Panc1 (cell line): ENCODE measurements around the gene SLCO3A1. TPM values are rescaled to one million over a fixed set of nuclear protein-coding genes. Genes with fewer than 3 reads are reported as not detected.
A peak's percentile ranks its signal among the peaks of the same experiment; 100 is the strongest.
"Not testable (repeated sequence)": the region's sequence is repeated elsewhere in the genome, so short reads cannot be mapped to it uniquely, and the experiment has no call there.

Source experiments
- ATAC-seq: fragments of 200-7000 bp; cut with Tn5 transposase; 2 replicates; pipeline ENCODE4 v1.9.1; 2020; ENCODE audit warnings: mild to moderate bottlenecking, moderate library complexity
- BruUV-seq: library from RNA; stranded (reverse); fragments of 400-500 nt; replicated peaks from 2 replicates; lab custom pipeline; 2021; lab: Mats Ljungman, UMichigan
- CTCF ChIA-PET: fragments of 300-600 bp; sonication (Branson Sonifier 250); formaldehyde crosslinking; loops from one replicate; lab custom pipeline; 2022; ENCODE audit warnings: antibody characterized with exemption; lab: Charles Lee
- POLR2A ChIA-PET: fragments of 300-600 bp; sonication (Branson Sonifier 250); formaldehyde crosslinking; loops from one replicate; lab custom pipeline; 2022; ENCODE audit warnings: antibody characterized with exemption; lab: Charles Lee
- DNase-seq: peaks from one replicate; pipeline ENCODE4 v3.0.0-alpha.2; 2010; ENCODE audit warnings: low read depth, low spot score
- H3K27ac ChIP-seq: 2 replicates; pipeline ENCODE4 v1.5.1; 2011; ENCODE audit warnings: mild to moderate bottlenecking, low read length, inconsistent platforms
- H3K27me3 ChIP-seq: fragments of 200-500 bp; sonication (Bioruptor generic); 2 replicates; pipeline ENCODE4 v1.6.0; 2014; ENCODE audit warnings: low read length, inconsistent platforms; ENCODE audit not compliant: control insufficient read depth, insufficient read depth
- H3K36me3 ChIP-seq: fragments of 200-500 bp; sonication (Bioruptor generic); 2 replicates; pipeline ENCODE4 v1.5.1; 2014; ENCODE audit warnings: inconsistent platforms, mild to moderate bottlenecking, low read length, moderate library complexity; ENCODE audit not compliant: control insufficient read depth, insufficient read depth
- H3K4me1 ChIP-seq: 2 replicates; pipeline ENCODE4 v1.5.1; 2011; ENCODE audit warnings: inconsistent platforms, mild to moderate bottlenecking, low read length, moderate library complexity; ENCODE audit not compliant: control insufficient read depth, insufficient read depth
- H3K4me3 ChIP-seq, 2 experiments: 2 replicates each; pipeline ENCODE4 v1.5.1; 2011 to 2012; ENCODE audit warnings: low read depth in 2 of 2, low read length in 2 of 2, mild to moderate bottlenecking in 2 of 2, inconsistent platforms in 1 of 2, moderate library complexity in 1 of 2
- H3K9me3 ChIP-seq: fragments of 200-500 bp; sonication (Bioruptor generic); 2 replicates; pipeline ENCODE4 v1.5.1; 2014; ENCODE audit warnings: low read depth, mild to moderate bottlenecking, inconsistent platforms, low read length, moderate library complexity; ENCODE audit not compliant: control insufficient read depth, insufficient read depth
- POLR2AphosphoS5 ChIP-seq: IDR thresholded peaks from 2 replicates; pipeline ENCODE4 v1.6.1; 2012; ENCODE audit warnings: mild to moderate bottlenecking, low read depth, low read length, moderate library complexity
- SIN3A ChIP-seq: IDR thresholded peaks from 2 replicates; pipeline ENCODE4 v1.6.1; 2012; ENCODE audit warnings: low read depth, mild to moderate bottlenecking, low read length, moderate library complexity, borderline replicate concordance; ENCODE audit not compliant: insufficient read depth
- TCF7L2 ChIP-seq: IDR thresholded peaks from 2 replicates; pipeline ENCODE4 v1.6.1; 2011; ENCODE audit warnings: mild to moderate bottlenecking, low read depth, low read length, inconsistent platforms
- in situ Hi-C: cut with HindIII; loops from 2 replicates; pipeline ENCODE4 v1.10.0; 2016; ENCODE audit warnings: low sequenced_read_pairs, low pct_unique_long_range_greater_than_20kb
- intact Hi-C: fragments of 100-400 bp; cut with micrococcal nuclease; formaldehyde crosslinking; loops from one replicate; pipeline ENCODE4 v1.10.0; 2022; ENCODE audit not compliant: unreplicated experiment
- total RNA-seq: library from RNA; stranded (reverse); gene quantifications from one replicate; pipeline ENCODE4 v1.2.1, GENCODE V29; 2021; ENCODE audit not compliant: unreplicated experiment
- TF ChIP-seq, protein P1 (sequence below), 2 experiments: IDR thresholded peaks; 2 replicates each; pipeline ENCODE4 v1.6.1; 2011 to 2012; ENCODE audit warnings: low read depth in 2 of 2, control low read depth in 1 of 2, low read length in 1 of 2, mild to moderate bottlenecking in 1 of 2, moderate library complexity in 1 of 2; ENCODE audit not compliant: insufficient read depth in 1 of 2
- TF ChIP-seq, protein P2 (sequence below): fragments of 450-650 bp; IDR thresholded peaks from 2 replicates; pipeline ENCODE4 v1.5.1; 2017; ENCODE audit warnings: mild to moderate bottlenecking

The SLCO3A1 gene
- total RNA-seq, 1 experiment from 2014 or later, result 20.6 TPM

DNA sequence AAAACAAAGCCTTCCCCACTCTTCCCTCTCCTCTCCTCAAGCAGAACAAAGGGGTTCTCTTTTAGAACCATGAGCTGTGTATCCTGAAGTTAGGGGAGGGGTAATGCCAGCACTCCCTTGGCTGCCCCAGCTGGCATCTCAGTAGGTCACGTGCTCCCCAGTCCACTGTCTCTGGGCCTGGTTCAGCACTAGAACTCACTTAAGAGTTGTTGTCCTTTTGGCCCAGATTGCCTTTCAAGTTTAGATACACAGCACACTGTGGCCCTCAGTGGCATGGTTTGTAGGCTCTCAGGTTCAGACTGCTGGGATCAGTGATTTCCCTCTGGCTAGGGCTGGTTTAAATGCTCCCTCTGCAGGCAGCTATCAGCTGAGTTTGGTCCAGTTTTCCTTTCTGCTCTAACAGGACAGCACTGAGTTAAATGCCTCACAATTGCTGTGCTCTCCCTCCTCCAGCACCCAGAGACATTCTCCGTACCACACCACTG is 351.8 kb downstream of the SLCO3A1 start:
- TF ChIP-seq SIN3A (no peak), TCF7L2 (no peak), POLR2AphosphoS5 (no peak)
- TF ChIP-seq, protein P1, sequence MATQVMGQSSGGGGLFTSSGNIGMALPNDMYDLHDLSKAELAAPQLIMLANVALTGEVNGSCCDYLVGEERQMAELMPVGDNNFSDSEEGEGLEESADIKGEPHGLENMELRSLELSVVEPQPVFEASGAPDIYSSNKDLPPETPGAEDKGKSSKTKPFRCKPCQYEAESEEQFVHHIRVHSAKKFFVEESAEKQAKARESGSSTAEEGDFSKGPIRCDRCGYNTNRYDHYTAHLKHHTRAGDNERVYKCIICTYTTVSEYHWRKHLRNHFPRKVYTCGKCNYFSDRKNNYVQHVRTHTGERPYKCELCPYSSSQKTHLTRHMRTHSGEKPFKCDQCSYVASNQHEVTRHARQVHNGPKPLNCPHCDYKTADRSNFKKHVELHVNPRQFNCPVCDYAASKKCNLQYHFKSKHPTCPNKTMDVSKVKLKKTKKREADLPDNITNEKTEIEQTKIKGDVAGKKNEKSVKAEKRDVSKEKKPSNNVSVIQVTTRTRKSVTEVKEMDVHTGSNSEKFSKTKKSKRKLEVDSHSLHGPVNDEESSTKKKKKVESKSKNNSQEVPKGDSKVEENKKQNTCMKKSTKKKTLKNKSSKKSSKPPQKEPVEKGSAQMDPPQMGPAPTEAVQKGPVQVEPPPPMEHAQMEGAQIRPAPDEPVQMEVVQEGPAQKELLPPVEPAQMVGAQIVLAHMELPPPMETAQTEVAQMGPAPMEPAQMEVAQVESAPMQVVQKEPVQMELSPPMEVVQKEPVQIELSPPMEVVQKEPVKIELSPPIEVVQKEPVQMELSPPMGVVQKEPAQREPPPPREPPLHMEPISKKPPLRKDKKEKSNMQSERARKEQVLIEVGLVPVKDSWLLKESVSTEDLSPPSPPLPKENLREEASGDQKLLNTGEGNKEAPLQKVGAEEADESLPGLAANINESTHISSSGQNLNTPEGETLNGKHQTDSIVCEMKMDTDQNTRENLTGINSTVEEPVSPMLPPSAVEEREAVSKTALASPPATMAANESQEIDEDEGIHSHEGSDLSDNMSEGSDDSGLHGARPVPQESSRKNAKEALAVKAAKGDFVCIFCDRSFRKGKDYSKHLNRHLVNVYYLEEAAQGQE (IDR thresholded peaks at IDR 0.05; ENCODE audit: insufficient read depth in 1 of 2, low read depth in 2 of 2, low read length in 1 of 2), result no peak
- TF ChIP-seq, protein P2, sequence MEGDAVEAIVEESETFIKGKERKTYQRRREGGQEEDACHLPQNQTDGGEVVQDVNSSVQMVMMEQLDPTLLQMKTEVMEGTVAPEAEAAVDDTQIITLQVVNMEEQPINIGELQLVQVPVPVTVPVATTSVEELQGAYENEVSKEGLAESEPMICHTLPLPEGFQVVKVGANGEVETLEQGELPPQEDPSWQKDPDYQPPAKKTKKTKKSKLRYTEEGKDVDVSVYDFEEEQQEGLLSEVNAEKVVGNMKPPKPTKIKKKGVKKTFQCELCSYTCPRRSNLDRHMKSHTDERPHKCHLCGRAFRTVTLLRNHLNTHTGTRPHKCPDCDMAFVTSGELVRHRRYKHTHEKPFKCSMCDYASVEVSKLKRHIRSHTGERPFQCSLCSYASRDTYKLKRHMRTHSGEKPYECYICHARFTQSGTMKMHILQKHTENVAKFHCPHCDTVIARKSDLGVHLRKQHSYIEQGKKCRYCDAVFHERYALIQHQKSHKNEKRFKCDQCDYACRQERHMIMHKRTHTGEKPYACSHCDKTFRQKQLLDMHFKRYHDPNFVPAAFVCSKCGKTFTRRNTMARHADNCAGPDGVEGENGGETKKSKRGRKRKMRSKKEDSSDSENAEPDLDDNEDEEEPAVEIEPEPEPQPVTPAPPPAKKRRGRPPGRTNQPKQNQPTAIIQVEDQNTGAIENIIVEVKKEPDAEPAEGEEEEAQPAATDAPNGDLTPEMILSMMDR, result peak; percentile 20
- Histone ChIP-seq H3K4me1 (no peaks in the 10 kb centered on the region), H3K27me3 (no peaks in the 10 kb centered on the region), H3K9me3 (no peaks in the 10 kb centered on the region), H3K36me3 (no peaks in the 10 kb centered on the region), H3K27ac (no peak overlapping the region), H3K4me3 (no peak overlapping the region)
- BruUV-seq, result no TSS peak
- DNase-seq (no peak), ATAC-seq (no peak)
- in situ Hi-C loops, result no loop called here
- intact Hi-C loops, result no loop called here
- POLR2A ChIA-PET, result no interaction called here
- CTCF ChIA-PET, result no interaction called here

DNA sequence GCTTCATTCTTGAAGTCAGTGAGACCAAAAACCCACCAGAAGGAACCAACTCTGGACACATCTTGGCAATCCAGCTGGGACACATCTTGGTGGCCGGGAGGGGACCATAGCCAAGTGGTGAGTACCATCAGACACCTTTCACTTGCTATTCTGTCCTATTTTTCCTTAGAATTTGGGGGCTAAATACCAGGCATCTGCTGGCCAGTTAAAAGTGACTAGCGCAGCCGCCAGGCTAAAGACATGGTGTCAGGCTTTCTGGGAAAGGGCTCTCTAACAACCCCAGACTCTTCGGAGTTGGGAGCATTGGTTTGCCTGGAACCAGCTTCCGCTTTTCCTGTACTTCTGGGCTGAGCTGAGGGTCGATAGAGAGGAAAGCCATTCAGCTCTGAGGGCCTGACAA is 354.1 kb downstream of the SLCO3A1 start:
- H3K9me3 ChIP-seq, intact Hi-C loops, DNase-seq, POLR2A ChIA-PET, BruUV-seq, H3K4me1 ChIP-seq, H3K27ac ChIP-seq, in situ Hi-C loops, H3K36me3 ChIP-seq, ATAC-seq, H3K27me3 ChIP-seq, CTCF ChIA-PET, H3K4me3 ChIP-seq: not testable (repeated sequence)
